Parathyroid adenoma (tissue), 2 donors: ENCODE data around the gene RAB3A.

Source experiments
- H2AFZ ChIP-seq: fragments of 300-600 bp; sonication (generic); one replicate; pipeline ENCODE4 v1.7.0; 2017; ENCODE audit warnings: antibody characterized with exemption, mild to moderate bottlenecking
- H3K27ac ChIP-seq: fragments of 300-600 bp; sonication (generic); one replicate; pipeline ENCODE4 v1.7.0; 2017
- H3K27me3 ChIP-seq: fragments of 300-600 bp; sonication (generic); one replicate; pipeline ENCODE4 v1.7.0; 2017; ENCODE audit warnings: low read length; ENCODE audit not compliant: control insufficient read depth, insufficient read depth
- H3K36me3 ChIP-seq: fragments of 300-600 bp; sonication (generic); one replicate; pipeline ENCODE4 v1.7.0; 2017; ENCODE audit warnings: low read length; ENCODE audit not compliant: control insufficient read depth, insufficient read depth
- H3K4me1 ChIP-seq: fragments of 300-600 bp; sonication (generic); one replicate; pipeline ENCODE4 v1.7.0; 2017; ENCODE audit warnings: control low read depth
- H3K4me2 ChIP-seq: fragments of 300-600 bp; sonication (generic); one replicate; pipeline ENCODE4 v1.7.0; 2017; ENCODE audit warnings: low read length
- H3K4me3 ChIP-seq: fragments of 300-600 bp; sonication (generic); one replicate; pipeline ENCODE4 v1.7.0; 2017; ENCODE audit warnings: low read depth, low read length
- H3K79me2 ChIP-seq: fragments of 300-600 bp; sonication (generic); one replicate; pipeline ENCODE4 v1.7.0; 2017; ENCODE audit warnings: control low read depth
- H3K9ac ChIP-seq: fragments of 300-600 bp; sonication (generic); one replicate; pipeline ENCODE4 v1.7.0; 2017; ENCODE audit warnings: mild to moderate bottlenecking
- H3K9me3 ChIP-seq: fragments of 300-600 bp; sonication (generic); one replicate; pipeline ENCODE4 v1.7.0; 2017; ENCODE audit warnings: low read length; ENCODE audit not compliant: control insufficient read depth
- CTCF ChIP-seq: fragments of 300-600 bp; sonication (generic); IDR thresholded peaks from one replicate; pipeline ENCODE4 v1.7.0; 2017; ENCODE audit warnings: antibody characterized with exemption, mild to moderate bottlenecking
- donor health status: primary hyperparathyroidism.

The RAB3A gene

GRCh38 chr19:18225355-18225701 is 21.5 kb upstream of the RAB3A start:
- Histone ChIP-seq H3K36me3 (no peaks in the 10 kb centered on the region), H3K4me1 (peaks cover 6% of the 10 kb centered on the region), H3K9ac (no peak overlapping the region), H3K4me3 (no peak overlapping the region), H3K27me3 (no peaks in the 10 kb centered on the region), H2AFZ (peak overlapping the region; percentile 74), H3K9me3 (no peaks in the 10 kb centered on the region), H3K27ac (no peak overlapping the region), H3K4me2 (peak overlapping the region; percentile 77), H3K79me2 (no peaks in the 10 kb centered on the region)
- TF ChIP-seq CTCF: no peak

- peaks cover 6% of the 10 kb centered on the region for H3K4me1 ChIP-seq
- no peak overlapping the region for H3K27ac ChIP-seq
- H3K27me3 ChIP-seq: no peaks in the 10 kb centered on the region
- H3K36me3 ChIP-seq: no peaks in the 10 kb centered on the region
- peak overlapping the region; percentile 79 for H3K4me2 ChIP-seq
- H2AFZ ChIP-seq: peak overlapping the region; percentile 92
- TF ChIP-seq CTCF: no peak
- H3K9me3 ChIP-seq: no peaks in the 10 kb centered on the region
- no peak overlapping the region for H3K9ac ChIP-seq
- no peaks in the 10 kb centered on the region for H3K79me2 ChIP-seq
- peak overlapping the region; percentile 52 for H3K4me3 ChIP-seq
These were observed 20.9 kb upstream of the RAB3A start for GRCh38 chr19:18224525-18225354.

- no peaks in the 10 kb centered on the region for H3K27me3 ChIP-seq
- no peaks in the 10 kb centered on the region for H3K9me3 ChIP-seq
- H3K79me2 ChIP-seq: no peaks in the 10 kb centered on the region
- peak overlapping the region; percentile 92 for H2AFZ ChIP-seq
- H3K27ac ChIP-seq: peak overlapping the region; percentile 29
- no peak for TF ChIP-seq CTCF
- H3K9ac ChIP-seq: no peak overlapping the region
- H3K4me3 ChIP-seq: peak overlapping the region; percentile 52
- peaks cover 6% of the 10 kb centered on the region for H3K4me1 ChIP-seq
- peak overlapping the region; percentile 79 for H3K4me2 ChIP-seq
- no peaks in the 10 kb centered on the region for H3K36me3 ChIP-seq
These were observed 20.1 kb upstream of the RAB3A start for GRCh38 chr19:18223860-18224524.

- no peak for TF ChIP-seq CTCF
- Histone ChIP-seq H3K4me1 (peaks cover 6% of the 10 kb centered on the region), H2AFZ (no peak overlapping the region), H3K27ac (no peak overlapping the region), H3K4me2 (no peak overlapping the region), H3K9me3 (no peaks in the 10 kb centered on the region), H3K79me2 (no peaks in the 10 kb centered on the region), H3K9ac (no peak overlapping the region), H3K36me3 (no peaks in the 10 kb centered on the region), H3K27me3 (no peaks in the 10 kb centered on the region), H3K4me3 (no peak overlapping the region)
These were observed 18.2 kb upstream of the RAB3A start for GRCh38 chr19:18221815-18222725.
